HG02885 (cell line): ENCODE data around the gene POLR3H.
"Not testable (repeated sequence)": the region's sequence is repeated elsewhere in the genome, so short reads cannot be mapped to it uniquely, and the experiment has no call there.

ENCODE experiments used
- ATAC-seq: cut with Tn5 transposase; IDR thresholded peaks from one replicate; pipeline ENCODE4 v1.9.1; 2021; ENCODE audit warnings: mild to moderate bottlenecking; ENCODE audit not compliant: unreplicated experiment, poor library complexity

The POLR3H gene

GRCh38 chr22:41565403-41566054 lies 21.3 kb upstream of the POLR3H start:
- no peak for ATAC-seq

GRCh38 chr22:41564563-41564962 lies 20.3 kb upstream of the POLR3H start:
- no peak for ATAC-seq

- no peak for ATAC-seq
Observed at GRCh38 chr22:41563051-41563711, 18.9 kb upstream of the POLR3H start.

GRCh38 chr22:41562461-41562860 lies 18.2 kb upstream of the POLR3H start:
- no peak for ATAC-seq

- no peak for ATAC-seq
Observed at GRCh38 chr22:41561788-41562187, 17.5 kb upstream of the POLR3H start.

- ATAC-seq, result no peak
Observed at GRCh38 chr22:41561335-41561734, 17.1 kb upstream of the POLR3H start.

- ATAC-seq, result no peak
Observed at GRCh38 chr22:41560095-41560471, 15.8 kb upstream of the POLR3H start.

GRCh38 chr22:41558241-41558630 lies 14.0 kb upstream of the POLR3H start:
- ATAC-seq, result not testable (repeated sequence)

- ATAC-seq, result no peak
Observed at GRCh38 chr22:41557401-41558240, 13.4 kb upstream of the POLR3H start.

GRCh38 chr22:41556561-41556960 lies 12.3 kb upstream of the POLR3H start:
- no peak for ATAC-seq

- no peak for ATAC-seq
Observed at GRCh38 chr22:41555325-41555982, 11.2 kb upstream of the POLR3H start.

GRCh38 chr22:41551877-41552582 lies 7.8 kb upstream of the POLR3H start:
- ATAC-seq, result no peak

- ATAC-seq, result no peak
Observed at GRCh38 chr22:41550952-41551491, 6.8 kb upstream of the POLR3H start.

- no peak for ATAC-seq
Observed at GRCh38 chr22:41548830-41549211, 4.6 kb upstream of the POLR3H start.

GRCh38 chr22:41544671-41545476 lies 604 bp upstream of the POLR3H start:
- no peak for ATAC-seq

GRCh38 chr22:41542224-41542623 lies 2.0 kb downstream of the POLR3H start:
- ATAC-seq, result no peak

- no peak for ATAC-seq
Observed at GRCh38 chr22:41541484-41541883, 2.8 kb downstream of the POLR3H start.

GRCh38 chr22:41540365-41540764 lies 3.9 kb downstream of the POLR3H start:
- no peak for ATAC-seq

GRCh38 chr22:41540006-41540315 lies 4.3 kb downstream of the POLR3H start:
- ATAC-seq, result no peak
